GM10266 (cell line): ENCODE data around the gene CACTIN.

Experiments used
- DNase-seq: peaks from one replicate; pipeline ENCODE4 v3.0.0; 2012; ENCODE audit errors: extremely low spot score
- CTCF ChIP-seq: IDR thresholded peaks from 2 replicates; pipeline ENCODE4 v1.5.1; 2012; ENCODE audit warnings: mild to moderate bottlenecking, low read depth; ENCODE audit not compliant: control insufficient read depth, insufficient read depth; ENCODE audit errors: missing control alignments

Gene CACTIN

GRCh38 chr19:3619631-3620012, 7.0 kb downstream of the CACTIN start:
- no peak for DNase-seq
- TF ChIP-seq CTCF, result no peak

GRCh38 chr19:3618811-3619630, 7.6 kb downstream of the CACTIN start:
- no peak for DNase-seq

GRCh38 chr19:3618144-3618810, 8.3 kb downstream of the CACTIN start:
- TF ChIP-seq CTCF, result peak; percentile 90
- peak; percentile 96 for DNase-seq

More at GRCh38 chr19:3618811-3619630, 7.6 kb downstream of the CACTIN start:
- no peak for TF ChIP-seq CTCF

GRCh38 chr19:3617463-3617862, 9.1 kb downstream of the CACTIN start:
- no peak for DNase-seq

GRCh38 chr19:3615524-3616135, 11.0 kb downstream of the CACTIN start:
- no peak for DNase-seq
- no peak for TF ChIP-seq CTCF

More at GRCh38 chr19:3617463-3617862, 9.1 kb downstream of the CACTIN start:
- TF ChIP-seq CTCF, result no peak

- no peak for TF ChIP-seq CTCF
- DNase-seq, result no peak
Measured at GRCh38 chr19:3614858-3615505, 11.6 kb downstream of the CACTIN start.
